GM23338 (cell line): ENCODE data around the gene NFS1.

Experiments
- CREB1 ChIP-seq: fragments of 250-450 bp; sonication (Bioruptor Pico); IDR thresholded peaks from 2 replicates; pipeline ENCODE4 v1.5.0; 2020; ENCODE audit warnings: low read depth, mild to moderate bottlenecking, moderate library complexity
- EZH2 ChIP-seq: fragments of 200-600 bp; sonication (generic); IDR thresholded peaks from one replicate; pipeline ENCODE4 v1.8.0; 2017; ENCODE audit warnings: antibody characterized with exemption, mild to moderate bottlenecking, low read depth; ENCODE audit not compliant: unreplicated experiment
- EZH2phosphoT487 ChIP-seq: fragments of 200-600 bp; sonication (generic); IDR thresholded peaks from one replicate; pipeline ENCODE4 v1.8.1; 2018; ENCODE audit warnings: antibody characterized with exemption; ENCODE audit not compliant: unreplicated experiment
- JUNB ChIP-seq: IDR thresholded peaks from one replicate; pipeline ENCODE4 v1.6.1; 2016; ENCODE audit warnings: antibody characterized with exemption; ENCODE audit not compliant: unreplicated experiment
- POLR2AphosphoS5 ChIP-seq: IDR thresholded peaks from 2 replicates; pipeline ENCODE4 v1.6.1; 2016; ENCODE audit warnings: antibody characterized with exemption, low read depth
- ZNF114 ChIP-seq: fragments of 250-450 bp; sonication (Bioruptor Pico); IDR thresholded peaks from 2 replicates; pipeline ENCODE4 v1.5.0; 2020; ENCODE audit warnings: mild to moderate bottlenecking, moderate library complexity
- ZNF331 ChIP-seq: fragments of 250-450 bp; sonication (Bioruptor Pico); IDR thresholded peaks from 2 replicates; pipeline ENCODE4 v1.5.0; 2020; ENCODE audit warnings: low read depth, mild to moderate bottlenecking, moderate library complexity
- ZNF462 ChIP-seq: fragments of 250-450 bp; sonication (Bioruptor Pico); IDR thresholded peaks from 2 replicates; pipeline ENCODE4 v1.5.0; 2020; ENCODE audit warnings: mild to moderate bottlenecking, moderate library complexity
- TF ChIP-seq, protein P1 (sequence below), 2 experiments: fragments of 200-600 bp in 1 of 2; sonication (generic) in 1 of 2; conservative IDR thresholded peaks; 2 replicates each; pipeline versions ENCODE4 v1.5.1 to v1.6.1; 2016 to 2017; ENCODE audit warnings: antibody characterized with exemption in 2 of 2, low read depth in 2 of 2, mild to moderate bottlenecking in 2 of 2, moderate library complexity in 1 of 2
- TF ChIP-seq, protein P2 (sequence below): IDR thresholded peaks from one replicate; pipeline ENCODE4 v1.6.1; 2018; ENCODE audit warnings: antibody characterized with exemption; ENCODE audit not compliant: unreplicated experiment
- TF ChIP-seq, protein P3 (sequence below): IDR thresholded peaks from 2 replicates; pipeline ENCODE4 v1.6.1; 2016; ENCODE audit warnings: antibody characterized with exemption

DNA sequence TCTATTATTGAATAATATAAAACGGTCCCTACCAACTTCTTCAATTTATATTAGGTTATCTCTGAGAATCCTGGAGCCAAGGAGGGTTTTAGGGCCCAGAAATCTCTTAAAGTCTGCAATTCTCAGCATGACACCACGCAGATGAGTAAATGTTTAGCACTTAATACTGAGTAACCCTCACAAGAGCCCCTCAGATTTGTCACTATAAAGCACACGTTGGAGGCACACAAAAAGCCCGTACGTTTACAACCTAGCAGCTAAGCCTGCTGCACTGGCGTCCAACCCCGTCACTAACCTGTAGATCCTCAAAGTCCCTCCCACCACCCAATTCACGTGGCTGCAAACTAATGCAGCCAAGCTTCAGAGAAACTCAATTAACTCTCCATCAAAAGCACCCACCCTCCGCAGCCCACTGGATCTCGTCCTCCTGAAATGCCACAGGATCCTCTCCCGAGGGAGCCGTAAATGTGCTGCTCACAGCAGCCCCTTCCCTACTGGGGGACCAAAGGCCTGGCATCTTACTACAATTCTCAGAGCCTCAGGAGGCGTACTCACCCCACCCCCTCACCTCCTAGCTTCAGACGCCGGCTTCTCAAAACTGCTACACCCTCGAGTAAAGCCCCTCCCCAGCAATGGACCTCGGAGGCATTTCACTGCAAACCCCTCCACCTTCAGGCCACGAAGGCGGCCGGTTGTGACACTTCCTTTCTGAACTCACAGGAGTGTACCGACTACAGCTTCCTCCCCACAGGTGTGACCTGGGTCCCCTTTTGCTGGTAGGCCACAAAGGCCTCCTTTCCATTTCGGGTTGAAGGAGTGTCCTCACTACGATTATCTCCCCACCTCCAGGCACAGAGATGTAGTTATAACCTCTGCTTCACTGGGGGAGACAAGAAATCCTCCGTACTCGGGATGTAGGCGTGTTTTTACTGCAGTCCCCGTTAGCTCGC is 35.4 kb downstream of the NFS1 start:
- TF ChIP-seq, protein P1, sequence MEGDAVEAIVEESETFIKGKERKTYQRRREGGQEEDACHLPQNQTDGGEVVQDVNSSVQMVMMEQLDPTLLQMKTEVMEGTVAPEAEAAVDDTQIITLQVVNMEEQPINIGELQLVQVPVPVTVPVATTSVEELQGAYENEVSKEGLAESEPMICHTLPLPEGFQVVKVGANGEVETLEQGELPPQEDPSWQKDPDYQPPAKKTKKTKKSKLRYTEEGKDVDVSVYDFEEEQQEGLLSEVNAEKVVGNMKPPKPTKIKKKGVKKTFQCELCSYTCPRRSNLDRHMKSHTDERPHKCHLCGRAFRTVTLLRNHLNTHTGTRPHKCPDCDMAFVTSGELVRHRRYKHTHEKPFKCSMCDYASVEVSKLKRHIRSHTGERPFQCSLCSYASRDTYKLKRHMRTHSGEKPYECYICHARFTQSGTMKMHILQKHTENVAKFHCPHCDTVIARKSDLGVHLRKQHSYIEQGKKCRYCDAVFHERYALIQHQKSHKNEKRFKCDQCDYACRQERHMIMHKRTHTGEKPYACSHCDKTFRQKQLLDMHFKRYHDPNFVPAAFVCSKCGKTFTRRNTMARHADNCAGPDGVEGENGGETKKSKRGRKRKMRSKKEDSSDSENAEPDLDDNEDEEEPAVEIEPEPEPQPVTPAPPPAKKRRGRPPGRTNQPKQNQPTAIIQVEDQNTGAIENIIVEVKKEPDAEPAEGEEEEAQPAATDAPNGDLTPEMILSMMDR (conservative IDR thresholded peaks at IDR 0.05; ENCODE audit: low read depth in 2 of 2): no peak
- no peak for TF ChIP-seq EZH2
- no peak for TF ChIP-seq ZNF114 (CRISPR knock-in tag)
- TF ChIP-seq POLR2AphosphoS5: no peak; the same call in 1 of the 2 replicates
- no peak for TF ChIP-seq CREB1
- TF ChIP-seq, protein P2, sequence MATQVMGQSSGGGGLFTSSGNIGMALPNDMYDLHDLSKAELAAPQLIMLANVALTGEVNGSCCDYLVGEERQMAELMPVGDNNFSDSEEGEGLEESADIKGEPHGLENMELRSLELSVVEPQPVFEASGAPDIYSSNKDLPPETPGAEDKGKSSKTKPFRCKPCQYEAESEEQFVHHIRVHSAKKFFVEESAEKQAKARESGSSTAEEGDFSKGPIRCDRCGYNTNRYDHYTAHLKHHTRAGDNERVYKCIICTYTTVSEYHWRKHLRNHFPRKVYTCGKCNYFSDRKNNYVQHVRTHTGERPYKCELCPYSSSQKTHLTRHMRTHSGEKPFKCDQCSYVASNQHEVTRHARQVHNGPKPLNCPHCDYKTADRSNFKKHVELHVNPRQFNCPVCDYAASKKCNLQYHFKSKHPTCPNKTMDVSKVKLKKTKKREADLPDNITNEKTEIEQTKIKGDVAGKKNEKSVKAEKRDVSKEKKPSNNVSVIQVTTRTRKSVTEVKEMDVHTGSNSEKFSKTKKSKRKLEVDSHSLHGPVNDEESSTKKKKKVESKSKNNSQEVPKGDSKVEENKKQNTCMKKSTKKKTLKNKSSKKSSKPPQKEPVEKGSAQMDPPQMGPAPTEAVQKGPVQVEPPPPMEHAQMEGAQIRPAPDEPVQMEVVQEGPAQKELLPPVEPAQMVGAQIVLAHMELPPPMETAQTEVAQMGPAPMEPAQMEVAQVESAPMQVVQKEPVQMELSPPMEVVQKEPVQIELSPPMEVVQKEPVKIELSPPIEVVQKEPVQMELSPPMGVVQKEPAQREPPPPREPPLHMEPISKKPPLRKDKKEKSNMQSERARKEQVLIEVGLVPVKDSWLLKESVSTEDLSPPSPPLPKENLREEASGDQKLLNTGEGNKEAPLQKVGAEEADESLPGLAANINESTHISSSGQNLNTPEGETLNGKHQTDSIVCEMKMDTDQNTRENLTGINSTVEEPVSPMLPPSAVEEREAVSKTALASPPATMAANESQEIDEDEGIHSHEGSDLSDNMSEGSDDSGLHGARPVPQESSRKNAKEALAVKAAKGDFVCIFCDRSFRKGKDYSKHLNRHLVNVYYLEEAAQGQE: no peak
- no peak for TF ChIP-seq EZH2phosphoT487
- no peak for TF ChIP-seq JUNB
- TF ChIP-seq, protein P3, sequence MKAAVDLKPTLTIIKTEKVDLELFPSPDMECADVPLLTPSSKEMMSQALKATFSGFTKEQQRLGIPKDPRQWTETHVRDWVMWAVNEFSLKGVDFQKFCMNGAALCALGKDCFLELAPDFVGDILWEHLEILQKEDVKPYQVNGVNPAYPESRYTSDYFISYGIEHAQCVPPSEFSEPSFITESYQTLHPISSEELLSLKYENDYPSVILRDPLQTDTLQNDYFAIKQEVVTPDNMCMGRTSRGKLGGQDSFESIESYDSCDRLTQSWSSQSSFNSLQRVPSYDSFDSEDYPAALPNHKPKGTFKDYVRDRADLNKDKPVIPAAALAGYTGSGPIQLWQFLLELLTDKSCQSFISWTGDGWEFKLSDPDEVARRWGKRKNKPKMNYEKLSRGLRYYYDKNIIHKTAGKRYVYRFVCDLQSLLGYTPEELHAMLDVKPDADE: no peak
- no peak for TF ChIP-seq ZNF331 (CRISPR knock-in tag)
- no peak for TF ChIP-seq ZNF462 (CRISPR knock-in tag)
